Stomach (tissue), 4 donors: ENCODE data around the gene ZNF619.

Experiments used
- CTCF ChIP-seq, 7 experiments: fragments of 450-650 bp in 4 of 7; fragments of 200-600 bp in 3 of 7; sonication (generic) in 3 of 7; IDR thresholded peaks; one replicate each; pipeline ENCODE4 v1.5.1; 2016 to 2019; ENCODE audit warnings: antibody characterized with exemption in 7 of 7, control low read depth in 2 of 7, mild to moderate bottlenecking in 1 of 7
- POLR2A ChIP-seq, 4 donors: fragments of 450-650 bp; IDR thresholded peaks; one replicate each; pipeline ENCODE4 v1.6.1; 2016; ENCODE audit warnings: antibody characterized with exemption in 4 of 4, control low read depth in 2 of 4, mild to moderate bottlenecking in 1 of 4, moderate library complexity in 1 of 4
- POLR2AphosphoS5 ChIP-seq, 3 donors: sonication (generic); formaldehyde crosslinking; IDR thresholded peaks; one replicate each; pipeline ENCODE4 v1.6.1; 2016; ENCODE audit warnings: antibody characterized with exemption in 3 of 3

DNA sequence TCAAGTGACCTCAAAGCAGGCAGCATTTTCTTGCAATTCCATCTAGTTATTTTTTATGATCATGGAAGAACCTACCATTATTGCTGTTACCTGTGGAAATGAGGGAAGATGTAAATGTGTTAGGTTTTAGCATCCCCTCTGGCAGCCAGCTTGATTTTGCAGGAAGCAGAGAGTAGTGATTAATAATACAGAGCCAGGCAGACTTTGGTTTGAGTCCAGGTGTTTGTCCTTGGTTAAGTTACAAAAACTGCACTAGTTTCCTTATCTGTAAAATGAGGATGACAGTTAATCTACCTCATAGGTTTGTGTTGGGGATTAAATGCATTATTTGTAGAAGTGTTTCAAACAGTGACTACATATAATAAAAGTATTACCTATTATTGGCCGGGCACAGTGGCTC, 41.1 kb downstream of the ZNF619 start:
- TF ChIP-seq POLR2AphosphoS5 (IDR thresholded peaks at IDR 0.05): no peak
- no peak for TF ChIP-seq CTCF (IDR thresholded peaks at IDR 0.05)
- no peak for TF ChIP-seq POLR2A (IDR thresholded peaks at IDR 0.05)
